Activated gamma-delta T cell treated with Interleukin-2 at 50 U/mL for 16 hours (primary cell): ENCODE results near the gene GLRA1.
"Not testable (repeated sequence)": the region's sequence is repeated elsewhere in the genome, so short reads cannot be mapped to it uniquely, and the experiment has no call there.

Experiments used
- DNase-seq: peaks from one replicate; pipeline ENCODE4 v3.0.0-alpha.2; 2020

GLRA1 gene

DNA sequence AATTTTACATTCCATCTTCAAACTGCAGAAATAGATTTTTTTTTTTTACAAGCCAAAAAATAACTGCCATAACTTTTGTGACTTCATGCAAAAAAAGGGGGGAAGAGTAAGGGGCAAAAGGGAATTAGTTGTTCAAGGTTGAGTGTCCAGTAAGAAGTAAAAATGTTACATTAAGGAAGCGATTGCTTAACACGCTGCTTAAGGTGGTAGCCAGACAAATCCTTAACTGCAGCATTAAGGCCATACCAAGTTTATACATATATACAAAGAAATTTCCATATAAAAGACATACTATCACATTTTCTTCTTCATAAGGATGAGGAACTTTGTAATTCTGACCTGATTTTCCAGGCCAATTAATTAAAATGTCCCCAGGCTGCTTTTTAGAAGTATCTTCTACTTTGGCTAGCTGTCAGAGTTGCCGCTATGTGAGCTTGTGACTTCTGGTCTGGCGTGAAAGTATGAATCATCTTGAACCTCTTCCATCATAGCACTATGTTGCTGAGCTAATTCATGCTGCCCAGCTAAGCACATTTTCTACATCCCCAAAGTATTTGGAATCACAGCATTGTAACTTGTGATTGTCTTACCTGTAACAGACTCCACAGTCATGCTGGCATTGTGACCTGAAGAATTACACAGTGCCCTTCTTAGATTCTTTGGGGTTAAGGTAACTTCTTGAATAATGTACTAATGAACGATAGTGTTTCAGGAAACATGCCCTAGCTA lies 112.9 kb downstream of the GLRA1 start:
- no peak for DNase-seq

DNA sequence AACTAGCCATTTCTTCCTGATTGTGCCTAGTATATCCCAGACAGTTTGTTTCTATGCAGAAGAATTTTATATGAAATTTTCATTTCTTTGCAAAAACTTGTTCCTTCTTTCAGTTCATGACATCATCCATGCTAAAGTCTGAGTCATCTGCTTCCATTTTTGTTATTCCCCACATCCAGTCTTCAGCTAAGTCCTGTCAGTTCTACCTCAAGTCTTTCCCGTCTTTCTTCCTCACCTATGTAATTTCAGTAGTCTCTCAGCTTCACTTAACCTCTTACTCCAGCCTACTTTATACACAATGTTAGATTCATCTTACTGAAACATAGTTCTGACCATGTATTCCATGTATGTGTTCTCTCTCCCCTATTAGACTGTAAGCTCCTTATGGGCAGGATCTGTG lies 113.8 kb downstream of the GLRA1 start:
- no peak for DNase-seq

DNA sequence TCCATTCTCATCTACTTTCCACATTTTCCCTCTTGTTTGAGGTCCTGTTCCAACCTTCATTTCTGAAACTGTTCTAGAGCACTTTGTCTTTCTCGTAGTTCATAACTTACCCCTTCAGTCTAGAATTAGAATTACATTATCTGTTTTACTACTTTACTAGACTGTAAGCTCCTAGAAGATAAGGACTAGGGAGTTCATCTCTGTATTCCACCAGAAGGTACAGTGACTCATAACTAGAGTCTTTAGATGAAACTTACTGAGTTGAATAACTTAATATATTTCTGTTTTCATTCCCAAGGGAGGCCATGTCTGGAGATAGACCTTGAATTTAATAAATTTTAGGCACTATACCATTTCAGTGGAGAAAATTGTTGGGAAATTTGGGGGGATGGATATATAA lies 114.2 kb downstream of the GLRA1 start:
- no peak for DNase-seq

DNA sequence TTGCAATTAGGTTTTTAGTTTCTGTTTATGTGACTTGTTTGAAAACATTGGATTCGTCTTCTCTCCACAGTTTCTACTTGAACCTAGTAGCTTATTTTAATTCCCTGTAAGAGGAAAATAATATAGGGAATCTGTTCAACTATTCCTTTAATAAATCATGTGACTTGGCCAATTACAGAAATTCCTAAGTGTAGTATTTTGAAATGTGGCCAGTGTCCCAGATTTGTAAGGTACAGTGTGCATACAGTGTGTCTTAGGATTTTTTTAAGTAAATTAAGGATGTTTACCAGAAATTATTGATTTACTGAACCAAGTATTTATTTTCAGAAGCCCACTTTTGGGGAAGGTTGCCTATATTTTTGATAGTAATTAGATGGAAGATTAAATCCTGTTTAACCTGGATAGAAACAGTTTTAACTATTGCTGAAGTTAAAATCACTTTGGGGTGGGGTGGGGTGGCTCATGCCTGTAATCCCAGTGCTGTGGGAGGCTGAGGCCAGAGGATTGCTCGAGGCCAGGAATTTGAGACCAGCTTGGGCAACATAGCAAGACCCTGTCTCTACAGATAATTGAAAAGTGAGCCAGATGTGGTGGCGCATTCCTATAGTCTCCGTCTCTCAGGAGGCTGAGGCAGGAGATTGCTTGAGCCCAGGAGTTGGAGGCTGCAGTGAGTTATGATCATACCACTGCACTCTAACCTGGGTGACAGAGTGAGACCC lies 116.0 kb downstream of the GLRA1 start:
- no peak for DNase-seq

DNA sequence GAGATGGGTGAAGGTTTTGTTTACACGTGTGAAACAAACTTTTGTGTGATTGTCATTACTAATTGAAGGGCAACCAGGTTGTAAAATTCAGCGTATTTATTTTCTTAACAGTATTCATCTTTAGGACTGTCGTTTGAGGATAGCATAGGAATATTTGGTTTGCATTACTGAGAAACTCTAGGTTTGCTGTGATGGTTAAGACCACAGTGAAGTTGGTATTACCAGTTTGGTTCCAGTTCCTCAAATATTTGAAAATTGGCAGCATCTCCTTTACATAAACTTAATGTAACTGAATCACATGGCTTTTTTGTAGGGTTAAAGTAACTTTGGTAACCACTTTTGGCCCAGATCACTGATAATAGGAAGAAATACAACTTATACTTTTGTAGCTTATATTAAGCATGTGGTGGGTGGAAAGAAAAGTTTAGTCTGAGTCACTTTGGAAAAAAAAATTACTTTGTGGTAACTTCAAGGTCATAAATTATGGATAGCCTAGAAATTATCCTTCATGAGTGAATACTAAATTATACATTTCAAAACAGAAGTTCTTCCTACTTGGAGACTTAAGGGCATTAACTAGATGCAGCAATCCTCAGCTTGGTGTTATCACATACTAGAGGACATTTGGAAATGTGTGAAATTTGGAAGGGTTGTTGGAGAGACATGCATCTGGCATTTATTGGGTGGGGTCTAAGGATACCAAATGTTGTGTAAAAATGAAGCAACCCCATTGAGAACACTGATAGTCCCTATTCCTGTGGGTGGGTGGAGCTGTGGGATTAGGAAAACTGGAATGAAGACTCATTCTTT lies 119.0 kb downstream of the GLRA1 start:
- no peak for DNase-seq

DNA sequence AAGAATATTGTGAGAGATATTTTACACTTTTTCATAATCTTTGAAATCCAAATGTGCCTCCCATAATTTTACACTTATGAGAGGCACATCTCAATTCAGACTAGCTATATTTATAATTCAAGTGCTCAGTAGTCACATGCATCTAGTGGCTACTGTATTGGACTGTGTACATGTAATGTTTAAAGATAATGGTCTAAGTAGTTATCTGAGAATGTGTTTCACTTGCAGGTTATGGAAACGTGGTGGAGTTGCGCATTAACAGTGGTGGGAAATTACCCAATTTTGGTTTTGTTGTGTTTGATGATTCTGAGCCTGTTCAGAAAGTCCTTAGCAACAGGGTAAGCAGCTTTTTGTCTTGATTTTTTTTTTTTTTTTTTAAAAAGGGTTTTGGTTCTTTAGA lies 124.1 kb downstream of the GLRA1 start:
- DNase-seq, result no peak

DNA sequence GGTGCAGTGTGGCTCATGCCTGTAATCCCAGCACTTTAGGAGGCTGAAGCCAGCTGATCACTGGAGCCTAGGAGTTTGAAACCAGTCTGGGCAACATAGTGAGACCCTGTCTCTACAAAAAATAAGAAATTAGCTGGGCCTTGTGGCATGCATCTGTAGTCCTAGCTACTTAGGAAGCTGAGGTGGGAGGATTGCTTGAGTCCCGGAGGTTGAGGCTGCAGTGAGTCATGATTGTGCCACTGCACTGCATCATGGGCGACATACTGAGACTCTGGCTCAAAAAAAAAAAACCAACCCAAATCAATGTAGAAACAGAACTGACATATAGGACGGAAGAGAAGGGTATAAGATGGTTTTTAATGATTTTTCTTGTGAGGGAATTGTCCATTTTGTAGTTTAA lies 125.2 kb downstream of the GLRA1 start:
- no peak for DNase-seq

DNA sequence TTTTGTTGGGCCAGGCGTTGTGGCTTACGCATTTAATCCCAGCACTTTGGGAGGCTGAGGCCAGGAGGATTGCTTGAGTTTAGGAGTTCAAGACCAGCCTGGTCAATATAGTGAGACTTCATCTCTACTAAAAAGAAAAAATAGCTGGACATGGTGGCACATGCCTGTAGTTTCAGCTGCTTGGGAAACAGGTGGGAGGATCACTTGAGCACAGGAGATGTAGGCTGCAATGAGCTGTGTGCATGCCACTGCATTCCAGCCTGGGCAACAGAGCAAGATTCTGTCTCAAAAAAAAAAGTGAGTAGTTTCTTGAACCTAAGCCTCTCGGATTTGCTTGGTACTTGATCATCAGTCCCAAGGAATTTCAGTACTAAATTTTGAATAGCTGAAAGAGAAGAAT lies 126.0 kb downstream of the GLRA1 start:
- DNase-seq, result no peak

DNA sequence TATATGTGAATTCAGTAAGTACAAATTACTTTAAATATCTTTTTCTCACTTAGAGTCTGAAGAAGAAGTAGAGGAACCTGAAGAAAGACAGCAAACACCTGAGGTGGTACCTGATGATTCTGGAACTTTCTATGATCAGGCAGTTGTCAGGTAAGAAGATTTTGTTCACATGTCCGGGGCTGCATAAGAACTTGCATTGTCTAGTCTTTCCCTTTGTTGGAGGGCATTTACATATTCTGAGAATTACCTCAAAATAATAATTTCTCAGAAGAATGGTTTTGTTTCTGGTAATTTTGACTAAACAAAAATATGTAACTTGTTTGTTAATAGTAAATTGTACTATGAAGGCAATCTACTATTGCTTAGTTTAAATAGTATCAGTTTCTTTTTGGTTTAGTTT lies 129.2 kb downstream of the GLRA1 start:
- no peak for DNase-seq

DNA sequence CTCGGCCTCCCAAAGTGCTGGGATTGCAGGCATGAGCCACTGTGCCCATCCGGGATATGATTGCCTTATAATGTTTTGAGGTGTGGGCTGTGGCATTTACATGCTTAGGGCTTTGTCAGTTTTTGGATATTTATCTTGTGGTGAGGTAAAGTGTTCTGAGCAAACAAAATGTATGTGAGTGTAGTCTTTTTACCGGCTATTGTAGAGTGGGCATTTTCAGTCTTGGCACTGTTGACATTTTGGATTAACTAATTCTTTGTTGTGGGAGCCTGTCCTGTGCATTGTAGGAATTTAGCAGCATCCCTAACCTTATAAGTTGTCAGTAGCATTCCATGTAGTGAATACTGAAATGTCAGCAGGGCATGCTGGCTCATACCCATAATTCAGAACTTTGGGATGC lies 131.3 kb downstream of the GLRA1 start:
- DNase-seq, result no peak

DNA sequence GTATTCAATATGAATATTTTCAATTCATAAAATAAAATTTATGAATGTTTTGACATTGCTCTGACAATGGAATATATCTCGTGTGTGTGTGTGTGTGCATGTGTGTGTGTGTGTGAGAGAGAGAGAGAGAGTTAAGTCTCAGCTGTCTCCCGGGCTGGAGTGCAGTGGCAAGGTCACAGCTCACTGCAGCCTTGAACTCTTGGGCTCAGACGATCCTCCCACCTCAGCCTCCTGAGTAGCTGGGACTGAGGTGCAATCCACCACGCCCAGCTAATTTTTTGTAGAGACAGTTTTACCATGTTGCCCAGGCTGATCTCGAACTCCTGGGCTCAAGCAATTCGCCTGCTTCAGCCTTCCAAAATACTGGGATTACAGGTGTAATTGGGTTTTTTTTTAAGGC lies 136.8 kb downstream of the GLRA1 start:
- DNase-seq, result no peak

DNA sequence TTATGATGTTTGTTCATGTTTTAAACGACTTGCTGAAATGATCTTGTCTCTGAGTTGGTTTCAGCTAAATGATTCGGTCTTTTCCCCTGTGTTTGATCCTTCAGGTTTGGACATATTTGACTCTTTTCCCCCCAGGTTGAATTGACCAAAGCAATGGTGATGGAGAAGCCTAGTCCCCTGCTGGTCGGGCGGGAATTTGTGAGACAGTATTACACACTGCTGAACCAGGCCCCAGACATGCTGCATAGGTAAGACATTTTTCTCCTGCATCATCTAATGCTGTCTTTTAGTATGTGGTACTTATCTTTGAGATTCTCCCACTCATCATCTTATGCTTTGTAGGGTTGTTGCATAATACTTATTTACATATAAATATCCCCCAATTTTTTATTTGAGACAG lies 138.2 kb downstream of the GLRA1 start:
- DNase-seq, result no peak

DNA sequence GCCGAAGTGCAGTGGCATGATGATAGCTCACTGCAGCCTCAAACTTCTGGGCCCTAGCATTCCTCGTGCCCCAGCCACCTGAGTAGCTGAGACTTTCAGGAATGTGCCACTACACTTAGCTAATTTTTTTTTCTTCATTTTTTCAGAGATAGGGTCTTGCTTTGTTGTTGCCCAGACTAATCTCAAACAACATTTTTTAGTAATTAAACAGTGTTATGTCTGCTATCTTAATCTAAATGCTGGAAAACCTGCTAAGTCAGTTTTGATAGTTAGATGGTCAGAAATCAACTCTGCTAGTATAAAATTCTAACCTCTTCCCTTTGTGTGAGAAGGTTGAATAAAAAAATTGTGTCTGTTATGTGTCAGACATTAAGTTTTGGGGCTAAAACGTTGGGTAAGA lies 140.5 kb downstream of the GLRA1 start:
- no peak for DNase-seq

DNA sequence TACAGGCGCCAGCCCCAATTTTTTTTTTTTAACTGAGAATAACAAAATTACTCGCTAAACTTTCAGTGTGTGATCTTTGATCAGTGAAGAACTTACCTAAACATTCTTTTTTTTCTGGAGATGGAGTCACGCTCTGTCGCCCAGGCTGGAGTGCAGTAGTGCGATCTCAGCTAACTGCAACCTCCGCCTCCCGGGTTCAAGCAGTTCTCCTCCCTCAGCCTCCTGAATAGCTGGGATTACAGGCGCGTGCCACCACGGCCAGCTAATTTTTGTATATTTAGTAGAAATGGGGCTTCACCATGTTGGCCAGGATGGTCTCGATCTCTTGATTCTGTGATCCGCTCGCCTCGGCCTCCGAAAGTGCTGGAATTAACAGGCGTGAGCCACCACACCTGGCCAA lies 141.0 kb downstream of the GLRA1 start:
- DNase-seq, result not testable (repeated sequence)

DNA sequence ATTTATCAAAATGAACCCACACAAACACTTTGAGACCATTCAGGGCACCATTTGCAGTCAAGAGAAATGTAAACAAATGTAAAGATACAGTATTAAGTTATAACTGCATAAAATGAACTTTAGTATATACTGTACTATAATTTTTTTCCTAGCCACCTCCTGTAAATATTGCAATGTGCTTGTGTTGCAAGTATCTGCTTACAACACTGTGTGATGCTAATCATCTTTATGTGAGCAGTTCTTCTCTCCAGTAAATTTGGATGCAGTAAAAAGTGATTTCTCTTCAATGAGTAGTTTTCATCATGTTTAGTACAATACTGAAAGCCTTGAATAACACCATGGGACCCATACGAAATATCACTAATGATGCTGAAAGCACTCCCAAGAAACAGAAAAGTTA lies 143.4 kb downstream of the GLRA1 start:
- DNase-seq, result no peak

DNA sequence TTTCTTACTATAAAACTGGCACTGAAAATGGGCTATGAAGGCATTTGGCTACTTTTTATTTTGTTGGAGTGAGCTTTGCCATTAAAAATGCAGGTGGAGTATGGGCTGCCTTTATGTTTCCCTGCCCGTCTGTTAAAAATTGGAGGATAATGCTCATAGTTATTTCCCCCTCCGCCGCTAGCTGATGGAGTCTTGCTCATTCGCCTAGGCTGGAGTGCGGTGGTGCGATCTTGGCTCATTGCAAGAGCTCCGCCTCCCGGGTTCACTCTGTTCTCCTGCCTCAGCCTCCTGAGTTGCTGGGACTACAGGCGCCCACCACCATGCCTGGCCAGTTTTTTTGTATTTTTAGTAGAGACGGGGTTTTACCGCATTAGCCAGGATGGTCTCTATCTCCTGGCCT lies 144.3 kb downstream of the GLRA1 start:
- DNase-seq, result no peak

DNA sequence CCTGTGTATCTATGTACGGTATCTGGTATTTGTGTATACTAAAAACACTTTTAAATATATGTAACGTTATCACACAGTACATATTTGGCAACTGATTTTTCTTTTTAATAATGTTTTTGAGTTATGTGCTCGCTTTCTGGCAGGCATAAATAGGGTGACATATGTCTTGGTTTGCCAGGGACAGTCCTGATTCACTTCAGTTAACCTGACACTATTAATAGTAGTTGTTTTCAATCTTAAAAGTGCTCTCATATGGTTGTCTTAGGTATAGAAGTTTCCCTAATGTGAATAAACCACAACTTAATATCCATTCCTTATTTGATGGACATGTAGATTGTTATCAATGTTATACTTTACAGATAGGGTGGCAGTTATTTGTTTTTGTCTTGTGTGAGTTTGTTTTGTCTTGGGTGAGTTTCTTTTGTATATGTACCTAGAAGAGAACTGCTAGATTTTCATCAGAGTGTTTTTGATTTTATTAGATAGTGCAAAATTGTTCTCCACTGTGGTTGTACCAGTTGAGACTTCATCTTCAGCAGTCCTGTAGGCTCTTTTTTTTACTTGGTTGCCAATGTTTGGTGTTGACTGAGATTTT lies 145.0 kb downstream of the GLRA1 start:
- DNase-seq, result no peak

DNA sequence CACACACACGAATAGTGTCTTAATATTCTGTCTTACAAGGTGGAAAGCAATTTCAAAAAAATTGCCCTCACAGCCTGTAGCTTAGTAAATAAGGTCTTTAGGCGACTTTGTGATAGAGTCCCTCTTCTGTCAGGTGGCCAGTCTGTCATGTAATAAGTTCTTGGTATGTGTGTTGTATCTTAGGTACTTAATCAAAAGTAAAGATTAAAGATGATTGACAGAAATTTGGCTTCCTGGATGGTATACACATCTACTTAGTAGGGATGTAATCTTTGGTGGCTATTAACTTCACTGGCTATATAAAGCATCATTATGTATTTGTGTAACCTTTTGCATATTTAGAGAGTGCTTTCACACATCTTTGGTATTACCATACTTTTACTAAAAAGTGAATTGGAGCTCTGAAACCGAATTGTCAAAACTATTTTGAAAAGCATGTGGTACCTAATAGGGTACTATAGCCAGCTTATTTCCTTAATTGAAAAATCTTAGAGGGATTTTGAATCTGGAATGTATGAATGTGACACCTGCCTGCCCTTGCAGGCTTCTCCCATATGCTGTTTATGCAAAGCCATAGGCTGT lies 149.5 kb downstream of the GLRA1 start:
- no peak for DNase-seq

DNA sequence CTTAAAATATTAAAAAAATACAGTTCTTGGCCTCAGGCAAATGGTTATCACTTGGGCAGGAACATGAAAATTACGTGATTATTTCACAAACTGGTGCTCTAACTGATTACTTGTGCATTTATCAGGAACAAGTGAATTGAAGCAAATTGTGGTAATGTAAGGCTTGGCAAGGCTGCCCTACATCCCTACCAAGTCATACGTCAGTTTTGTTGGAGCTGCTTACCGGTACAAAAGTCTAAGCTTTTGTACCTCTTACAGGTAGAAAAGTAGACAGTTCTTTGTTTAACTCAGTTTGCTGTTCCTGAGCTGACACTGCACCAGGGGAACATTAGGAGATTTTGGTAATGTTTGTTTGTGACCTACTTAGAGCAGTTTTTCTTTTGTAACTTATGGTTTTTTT lies 150.7 kb downstream of the GLRA1 start:
- DNase-seq, result no peak

DNA sequence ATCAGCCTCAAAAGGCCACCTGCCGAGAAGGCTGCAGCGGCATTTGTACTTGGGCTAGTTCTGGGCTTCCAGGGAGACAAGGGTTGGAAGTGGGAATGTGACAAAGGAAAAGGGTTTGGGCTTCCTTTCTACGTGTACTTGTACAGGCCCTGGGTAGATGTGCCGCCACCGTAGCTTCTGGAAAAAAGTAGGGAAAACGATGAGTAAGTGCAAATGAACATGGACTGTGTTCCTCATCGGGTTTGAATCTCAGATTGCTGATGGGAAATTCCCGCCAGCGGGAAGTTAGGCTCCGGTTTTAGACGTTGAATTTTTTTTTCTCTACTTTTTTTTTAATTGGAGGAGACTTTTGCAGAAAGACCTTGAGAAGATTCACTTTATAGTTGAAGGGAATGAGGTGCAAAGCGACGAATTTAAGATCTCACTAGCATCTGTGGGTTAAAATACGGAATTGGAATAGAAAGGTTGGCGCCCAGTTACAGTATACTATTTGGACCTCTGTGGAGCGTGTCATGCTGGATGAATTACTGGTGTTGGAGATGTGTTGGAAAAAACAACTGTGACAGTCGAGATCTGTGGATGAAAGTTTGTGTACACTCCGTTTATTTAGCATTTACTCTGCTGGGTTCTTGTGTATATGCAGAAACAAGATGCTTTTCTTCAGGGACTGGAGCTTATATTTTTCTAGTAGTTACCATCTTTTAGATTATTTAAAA lies 151.6 kb downstream of the GLRA1 start:
- DNase-seq, result no peak
